RWPE2 (cell line): ENCODE data around the gene DAGLA.

Experiments used
- ATAC-seq: fragments of 200-7000 bp; cut with Tn5 transposase; 3 replicates; pipeline ENCODE4 v1.9.1; 2021; ENCODE audit warnings: low read depth
- DNase-seq: peaks from one replicate; pipeline ENCODE4 v3.0.0-alpha.2; 2020; ENCODE audit warnings: low spot score
- H3K27ac ChIP-seq: fragments of 450-650 bp; 2 replicates; pipeline ENCODE4 v1.5.1; 2017; ENCODE audit warnings: mild to moderate bottlenecking; ENCODE audit not compliant: poor library complexity, severe bottlenecking
- H3K27me3 ChIP-seq: fragments of 250-450 bp; sonication (Bioruptor Pico); 2 replicates; pipeline ENCODE4 v1.5.1; 2021; ENCODE audit warnings: mild to moderate bottlenecking, moderate library complexity; ENCODE audit not compliant: insufficient read depth, poor library complexity, severe bottlenecking
- H3K36me3 ChIP-seq: fragments of 250-450 bp; sonication (Bioruptor Pico); 2 replicates; pipeline ENCODE4 v1.5.1; 2020; ENCODE audit warnings: low read depth, mild to moderate bottlenecking, moderate library complexity
- H3K4me1 ChIP-seq: fragments of 250-450 bp; sonication (Bioruptor Pico); 2 replicates; pipeline ENCODE4 v1.5.1; 2021; ENCODE audit warnings: mild to moderate bottlenecking, moderate library complexity; ENCODE audit not compliant: insufficient read depth, poor library complexity, severe bottlenecking
- H3K4me3 ChIP-seq: fragments of 250-450 bp; sonication (Bioruptor Pico); 2 replicates; pipeline ENCODE4 v1.5.1; 2021; ENCODE audit warnings: mild to moderate bottlenecking, moderate library complexity; ENCODE audit not compliant: severe bottlenecking
- H3K9me3 ChIP-seq: fragments of 250-450 bp; sonication (Bioruptor Pico); 2 replicates; pipeline ENCODE4 v1.5.1; 2021; ENCODE audit warnings: mild to moderate bottlenecking, moderate library complexity; ENCODE audit not compliant: severe bottlenecking
- TF ChIP-seq, protein P1 (sequence below): fragments of 450-650 bp; IDR thresholded peaks from one replicate; pipeline ENCODE4 v1.5.1; 2017; ENCODE audit warnings: mild to moderate bottlenecking, moderate library complexity; ENCODE audit not compliant: poor library complexity, severe bottlenecking

The DAGLA gene

DNA sequence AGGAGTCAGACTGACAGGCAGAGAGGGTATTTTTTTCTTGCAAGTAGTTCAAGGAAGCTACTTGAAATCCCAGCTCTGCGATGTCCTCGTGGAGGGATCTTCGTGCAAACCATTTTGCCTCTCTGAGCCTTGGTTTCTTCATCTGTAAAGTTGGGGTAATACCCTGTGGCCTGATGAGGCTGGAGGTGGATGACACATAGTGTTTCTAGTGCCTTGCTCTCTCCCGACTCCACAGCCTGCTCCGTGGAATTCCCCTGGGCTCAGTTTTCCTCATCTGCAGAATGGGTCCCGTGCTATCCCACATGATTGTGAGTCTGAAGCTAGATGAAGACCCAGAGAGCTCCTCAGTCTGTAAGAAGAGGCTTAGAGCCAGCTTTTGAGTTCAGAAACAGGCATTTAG is 32.7 kb downstream of the DAGLA start:
- TF ChIP-seq, protein P1, sequence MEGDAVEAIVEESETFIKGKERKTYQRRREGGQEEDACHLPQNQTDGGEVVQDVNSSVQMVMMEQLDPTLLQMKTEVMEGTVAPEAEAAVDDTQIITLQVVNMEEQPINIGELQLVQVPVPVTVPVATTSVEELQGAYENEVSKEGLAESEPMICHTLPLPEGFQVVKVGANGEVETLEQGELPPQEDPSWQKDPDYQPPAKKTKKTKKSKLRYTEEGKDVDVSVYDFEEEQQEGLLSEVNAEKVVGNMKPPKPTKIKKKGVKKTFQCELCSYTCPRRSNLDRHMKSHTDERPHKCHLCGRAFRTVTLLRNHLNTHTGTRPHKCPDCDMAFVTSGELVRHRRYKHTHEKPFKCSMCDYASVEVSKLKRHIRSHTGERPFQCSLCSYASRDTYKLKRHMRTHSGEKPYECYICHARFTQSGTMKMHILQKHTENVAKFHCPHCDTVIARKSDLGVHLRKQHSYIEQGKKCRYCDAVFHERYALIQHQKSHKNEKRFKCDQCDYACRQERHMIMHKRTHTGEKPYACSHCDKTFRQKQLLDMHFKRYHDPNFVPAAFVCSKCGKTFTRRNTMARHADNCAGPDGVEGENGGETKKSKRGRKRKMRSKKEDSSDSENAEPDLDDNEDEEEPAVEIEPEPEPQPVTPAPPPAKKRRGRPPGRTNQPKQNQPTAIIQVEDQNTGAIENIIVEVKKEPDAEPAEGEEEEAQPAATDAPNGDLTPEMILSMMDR, result no peak
- DNase-seq (no peak), ATAC-seq (no peak)
- Histone ChIP-seq H3K36me3 (no peaks in the 10 kb centered on the region), H3K27ac (no peak overlapping the region), H3K4me3 (no peak overlapping the region), H3K27me3 (no peaks in the 10 kb centered on the region), H3K4me1 (no peaks in the 10 kb centered on the region), H3K9me3 (no peaks in the 10 kb centered on the region)

DNA sequence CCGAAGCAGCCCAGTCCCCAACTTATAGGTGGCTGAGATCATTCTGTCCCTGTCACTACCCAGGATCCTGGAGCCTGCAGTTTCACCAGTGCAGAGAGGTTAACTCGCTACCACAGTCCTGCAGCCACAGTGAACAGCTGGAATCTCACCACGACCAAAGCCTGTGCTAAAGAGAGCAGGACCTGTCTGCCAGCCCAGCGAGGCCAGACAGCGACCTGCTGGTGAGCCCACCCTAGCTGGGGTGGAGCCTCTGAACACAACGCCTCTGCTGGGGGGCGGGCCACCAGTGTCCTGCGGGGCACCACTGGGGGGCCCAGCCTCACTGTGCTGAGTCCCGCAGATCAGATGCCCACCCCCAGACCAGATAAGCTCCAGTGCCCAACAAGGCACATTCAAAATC is 33.3 kb downstream of the DAGLA start:
- H3K4me1 ChIP-seq, result no peaks in the 10 kb centered on the region
- H3K4me3 ChIP-seq, result no peak overlapping the region
- no peaks in the 10 kb centered on the region for H3K27me3 ChIP-seq
- ATAC-seq (no peak), DNase-seq (no peak)
- H3K27ac ChIP-seq, result no peak overlapping the region
- H3K36me3 ChIP-seq, result no peaks in the 10 kb centered on the region
- no peaks in the 10 kb centered on the region for H3K9me3 ChIP-seq
- TF ChIP-seq, protein P1, result no peak

DNA sequence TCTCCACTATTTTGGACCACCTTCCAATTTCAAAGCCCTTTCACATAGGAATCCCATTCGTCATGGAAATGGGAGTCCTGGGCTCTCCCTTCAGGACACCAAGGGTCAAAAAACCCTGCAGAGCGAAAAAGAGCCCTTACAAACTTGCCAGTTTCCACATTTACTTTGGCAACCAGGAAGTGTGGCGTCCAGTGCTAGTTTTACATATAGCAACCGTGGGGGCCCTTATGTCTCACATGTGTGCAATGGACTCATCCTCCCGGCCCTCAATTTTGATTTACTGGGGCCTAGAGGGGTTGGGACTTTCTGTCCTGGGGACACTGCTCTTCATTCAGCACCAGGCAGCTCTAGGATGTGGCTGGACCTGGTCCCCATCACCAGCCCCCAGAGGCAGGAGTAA is 33.7 kb downstream of the DAGLA start:
- Histone ChIP-seq H3K4me1 (no peaks in the 10 kb centered on the region), H3K27me3 (no peaks in the 10 kb centered on the region), H3K27ac (no peak overlapping the region), H3K9me3 (no peaks in the 10 kb centered on the region), H3K4me3 (no peak overlapping the region), H3K36me3 (no peaks in the 10 kb centered on the region)
- DNase-seq (no peak), ATAC-seq (no peak)
- TF ChIP-seq, protein P1, result no peak

DNA sequence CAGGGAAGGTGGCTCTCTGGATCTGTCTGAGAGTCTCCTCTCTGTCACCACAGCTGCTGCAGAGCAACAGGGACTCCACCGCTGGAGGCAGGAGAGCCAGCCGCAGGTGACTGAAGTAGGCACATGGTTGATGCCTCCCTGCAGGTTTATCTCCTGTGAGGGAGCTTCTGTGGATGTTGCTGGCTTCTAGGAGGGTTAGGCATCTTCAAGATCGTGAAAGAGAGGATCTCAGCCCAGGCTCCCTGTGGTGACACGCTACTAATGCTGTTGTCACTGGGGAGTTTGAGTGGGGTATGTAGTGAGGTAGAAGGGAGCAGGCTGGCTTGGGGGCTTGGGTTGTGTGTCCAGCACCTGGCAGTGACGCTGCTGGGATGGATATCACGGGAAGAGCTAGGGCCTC is 34.1 kb downstream of the DAGLA start:
- no peak for DNase-seq
- H3K9me3 ChIP-seq, result no peaks in the 10 kb centered on the region
- no peaks in the 10 kb centered on the region for H3K4me1 ChIP-seq

DNA sequence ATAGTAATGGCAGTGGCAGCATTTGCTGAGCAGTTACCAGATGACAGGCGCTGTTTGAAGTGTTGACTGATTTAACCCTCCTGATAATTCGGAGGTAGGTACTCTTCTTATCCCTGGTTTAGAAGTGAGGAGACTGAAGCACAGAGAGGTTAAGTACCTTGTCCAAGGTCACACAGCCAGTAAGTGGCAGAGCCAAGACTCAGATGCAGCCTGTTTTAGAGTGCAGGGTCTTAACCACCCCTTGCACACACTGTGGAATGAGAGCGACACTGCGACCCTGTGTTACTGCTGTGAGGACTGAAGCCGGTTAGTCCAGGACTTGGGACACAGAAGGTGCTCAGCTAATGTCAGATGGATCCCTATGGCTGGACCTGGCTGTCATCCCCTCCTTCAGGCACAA is 34.7 kb downstream of the DAGLA start:
- no peak for DNase-seq
- H3K27ac ChIP-seq, result no peak overlapping the region
- H3K9me3 ChIP-seq, result no peaks in the 10 kb centered on the region
- H3K27me3 ChIP-seq, result no peaks in the 10 kb centered on the region
- H3K36me3 ChIP-seq, result no peaks in the 10 kb centered on the region
- H3K4me3 ChIP-seq, result no peak overlapping the region
- no peak for ATAC-seq
- H3K4me1 ChIP-seq, result no peaks in the 10 kb centered on the region
- TF ChIP-seq, protein P1, result no peak

More for the DNA sequence above, 34.1 kb downstream of the DAGLA start:
- H3K27me3 ChIP-seq, result no peaks in the 10 kb centered on the region
- ATAC-seq, result no peak
- H3K4me3 ChIP-seq, result no peak overlapping the region
- H3K36me3 ChIP-seq, result no peaks in the 10 kb centered on the region
- TF ChIP-seq, protein P1, result no peak
- H3K27ac ChIP-seq, result no peak overlapping the region
